H1 (cell line): ENCODE measurements around the gene NSD2. TPM values are rescaled to one million over a fixed set of nuclear protein-coding genes. Genes with fewer than 3 reads are reported as not detected.

Experiments used
- E2F6 ChIP-seq: IDR thresholded peaks from 2 replicates; pipeline ENCODE4 v1.6.1; 2012; ENCODE audit warnings: inconsistent platforms
- EP300 ChIP-seq, 2 experiments: IDR thresholded peaks; 1 replicate in 1 of 2; 2 replicates in 1 of 2; pipeline ENCODE4 v1.6.1; 2011 to 2012; ENCODE audit warnings: low read depth in 2 of 2, low read length in 2 of 2, mild to moderate bottlenecking in 2 of 2, borderline replicate concordance in 1 of 2, inconsistent platforms in 1 of 2, moderate library complexity in 1 of 2
- SIN3A ChIP-seq, 2 experiments: IDR thresholded peaks in 1 of 2; conservative IDR thresholded peaks in 1 of 2; 2 replicates each; pipeline ENCODE4 v1.6.1; 2011 to 2012; ENCODE audit warnings: low read length in 2 of 2, improper control_type of control experiment in 1 of 2, low read depth in 1 of 2, mild to moderate bottlenecking in 1 of 2
- SP4 ChIP-seq: IDR thresholded peaks from 2 replicates; pipeline ENCODE4 v1.6.1; 2012; ENCODE audit warnings: low read length, inconsistent platforms
- TAF7 ChIP-seq: optimal IDR thresholded peaks from 2 replicates; pipeline ENCODE3; 2011; ENCODE audit warnings: low read depth, mild to moderate bottlenecking, inconsistent platforms, low read length, moderate library complexity, borderline replicate concordance
- YY1 ChIP-seq: IDR thresholded peaks from 2 replicates; pipeline ENCODE4 v1.6.1; 2011; ENCODE audit warnings: low read depth, mild to moderate bottlenecking, low read length
- polyA plus RNA-seq, 7 experiments: library from polyadenylated mRNA; depleted of rRNA in 3 of 7; stranded (reverse) in 5 of 7; unstranded in 2 of 7; fragments of >200 nt in 5 of 7; fragments of 200-250 nt in 2 of 7; gene quantifications; 1 replicate in 5 of 7; 2 replicates in 1 of 7; 4 replicates in 1 of 7; pipeline versions ENCODE4 v1.2.1 to v1.2.3, GENCODE V29; 2011 to 2013; ENCODE audit warnings: missing spikeins in 2 of 7, mixed read lengths in 2 of 7
- total RNA-seq: library from RNA; stranded (reverse); fragmentation: NEBNext Ultra II Directional; extraction: Animal tissue kit (Norgen Biotek cat#: 25700); gene quantifications from 2 replicates; pipeline ENCODE4 v1.2.1, GENCODE V29; 2021
- TF ChIP-seq, protein P1 (sequence below): IDR thresholded peaks from 2 replicates; pipeline ENCODE4 v1.6.1; 2012; ENCODE audit warnings: inconsistent platforms

The NSD2 gene
- total and polyA plus RNA-seq, 2 of the 8 experiments (the other 6 are each of a cell fraction or from before 2014, with no cell fraction given), result 26.7 to 129 TPM

- TF ChIP-seq E2F6, result 0 out of 2 replicates have a peak, but pooled peaks have one; percentile 4
- peak; percentile 20 to 61; a peak in 3 of 4 replicates for TF ChIP-seq SIN3A (conservative IDR thresholded peaks at IDR 0.05 in 1 of 2, IDR thresholded peaks at IDR 0.05 in 1 of 2; ENCODE audit: low read depth in 1 of 2, low read length in 2 of 2)
- peak; percentile 30; the same call in 1 of the 2 replicates for TF ChIP-seq SP4
- peak; percentile 98 for TF ChIP-seq TAF7
- TF ChIP-seq YY1, result peak; percentile 99
- TF ChIP-seq, protein P1, sequence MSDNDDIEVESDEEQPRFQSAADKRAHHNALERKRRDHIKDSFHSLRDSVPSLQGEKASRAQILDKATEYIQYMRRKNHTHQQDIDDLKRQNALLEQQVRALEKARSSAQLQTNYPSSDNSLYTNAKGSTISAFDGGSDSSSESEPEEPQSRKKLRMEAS, result peak; percentile 60
- 0 out of 3 replicates have a peak, but pooled peaks of 1 of the 2 experiments have one; percentile 2 for TF ChIP-seq EP300 (IDR thresholded peaks at IDR 0.05; ENCODE audit: borderline replicate concordance in 1 of 2, low read depth in 2 of 2, low read length in 2 of 2)
Observed at GRCh38 chr4:2008921-2009650, 137.9 kb downstream of the NSD2 start, which contains the start of gene NELFA (continued).
